Esophagus (tissue), 2 donors: ENCODE results near the gene MARK1. TPM values are rescaled to one million over a fixed set of nuclear protein-coding genes. Genes with fewer than 3 reads are reported as not detected.

Experiments used
- H3K27ac ChIP-seq, 2 donors: one replicate each; pipeline ENCODE4 v1.5.1; 2013; ENCODE audit warnings: low read depth in 2 of 2, mild to moderate bottlenecking in 2 of 2, inconsistent platforms in 1 of 2, low read length in 1 of 2, moderate library complexity in 1 of 2
- H3K27me3 ChIP-seq, 2 donors: one replicate each; pipeline ENCODE4 v1.6.1; 2013; ENCODE audit warnings: low read length in 2 of 2, control low read depth in 1 of 2, mild to moderate bottlenecking in 1 of 2; ENCODE audit not compliant: insufficient read depth in 2 of 2, control insufficient read depth in 1 of 2
- H3K36me3 ChIP-seq, 2 donors: one replicate each; pipeline ENCODE4 v1.6.1; 2013; ENCODE audit warnings: low read length in 1 of 2; ENCODE audit not compliant: control insufficient read depth in 2 of 2, insufficient read depth in 2 of 2
- H3K4me1 ChIP-seq, 2 donors: one replicate each; pipeline ENCODE4 v1.6.1; 2013; ENCODE audit warnings: low read length in 1 of 2; ENCODE audit not compliant: control insufficient read depth in 2 of 2, insufficient read depth in 2 of 2
- H3K4me3 ChIP-seq, 2 donors: one replicate each; pipeline ENCODE4 v1.5.1; 2013; ENCODE audit warnings: low read length in 2 of 2, mild to moderate bottlenecking in 2 of 2, low read depth in 1 of 2, moderate library complexity in 1 of 2
- H3K9me3 ChIP-seq, 2 donors: one replicate each; pipeline ENCODE4 v1.6.1; 2013; ENCODE audit warnings: mild to moderate bottlenecking in 2 of 2, low read depth in 1 of 2, low read length in 1 of 2, moderate library complexity in 1 of 2; ENCODE audit not compliant: control insufficient read depth in 2 of 2, insufficient read depth in 1 of 2
- WGBS, 2 donors: extraction: QIAGEN DNeasy Blood & Tissue Kit; methylation state at CpG; one replicate each; pipeline ENCODE4 v1.1.7; 2013; 5-methylcytosine and 5-hydroxymethylcytosine counted together
- polyA plus RNA-seq, 2 donors: library from polyadenylated mRNA; stranded (reverse); fragments of 200-250 nt; gene quantifications; one replicate each; pipeline ENCODE4 v1.2.3, GENCODE V29; 2013
- donor health status: healthy with polysubstance abuse.
- donor health status: Bipolar disorder and iron deficiency.

The MARK1 gene
- polyA plus RNA-seq, 2 donors, result 3.4 to 3.8 TPM

GRCh38 chr1:220701974-220702373 lies 174.0 kb downstream of the MARK1 start:
- Histone ChIP-seq H3K4me3 (no peak overlapping the region), H3K36me3 (no peaks in the 10 kb centered on the region), H3K4me1 (no peaks in the 10 kb centered on the region), H3K27ac (no peak overlapping the region), H3K27me3 (peaks cover 0 to 3% of the 10 kb centered on the region in 2 donors), H3K9me3 (no peaks in the 10 kb centered on the region)
- WGBS, 2 donors, result 62 to 75% methylated on average over 6 of the region's 6 CpGs

GRCh38 chr1:220702733-220703270 lies 174.9 kb downstream of the MARK1 start:
- H3K9me3 ChIP-seq, result no peaks in the 10 kb centered on the region
- H3K27me3 ChIP-seq, result peaks cover 0 to 3% of the 10 kb centered on the region in 2 donors
- H3K36me3 ChIP-seq, result no peaks in the 10 kb centered on the region
- H3K27ac ChIP-seq, result no peak overlapping the region
- no peak overlapping the region for H3K4me3 ChIP-seq
- no peaks in the 10 kb centered on the region for H3K4me1 ChIP-seq
- 47 to 56% methylated on average over 5 of the region's 5 CpGs for WGBS, 2 donors

GRCh38 chr1:220703305-220703704 lies 175.4 kb downstream of the MARK1 start:
- H3K4me3 ChIP-seq, result no peak overlapping the region
- H3K36me3 ChIP-seq, result no peaks in the 10 kb centered on the region
- WGBS, 2 donors, result 86 to 88% methylated on average over 4 of the region's 4 CpGs
- no peaks in the 10 kb centered on the region for H3K4me1 ChIP-seq
- no peaks in the 10 kb centered on the region for H3K9me3 ChIP-seq
- no peak overlapping the region for H3K27ac ChIP-seq
- H3K27me3 ChIP-seq, result peaks cover 0 to 3% of the 10 kb centered on the region in 2 donors

- Histone ChIP-seq H3K4me3 (no peak overlapping the region), H3K27me3 (peaks cover 0 to 3% of the 10 kb centered on the region in 2 donors), H3K27ac (no peak overlapping the region), H3K36me3 (no peaks in the 10 kb centered on the region), H3K9me3 (no peaks in the 10 kb centered on the region), H3K4me1 (no peaks in the 10 kb centered on the region)
- WGBS, 2 donors, result 66 to 86% methylated on average over 7 of the region's 7 CpGs
Observed at GRCh38 chr1:220705782-220706181, 177.8 kb downstream of the MARK1 start.

GRCh38 chr1:220706480-220706879 lies 178.5 kb downstream of the MARK1 start:
- Histone ChIP-seq H3K36me3 (no peaks in the 10 kb centered on the region), H3K27ac (no peak overlapping the region), H3K27me3 (peaks cover 0 to 3% of the 10 kb centered on the region in 2 donors), H3K9me3 (no peaks in the 10 kb centered on the region), H3K4me1 (no peaks in the 10 kb centered on the region), H3K4me3 (no peak overlapping the region)
- WGBS, 2 donors, result 59 to 76% methylated on average over 9 of the region's 9 CpGs

DNA sequence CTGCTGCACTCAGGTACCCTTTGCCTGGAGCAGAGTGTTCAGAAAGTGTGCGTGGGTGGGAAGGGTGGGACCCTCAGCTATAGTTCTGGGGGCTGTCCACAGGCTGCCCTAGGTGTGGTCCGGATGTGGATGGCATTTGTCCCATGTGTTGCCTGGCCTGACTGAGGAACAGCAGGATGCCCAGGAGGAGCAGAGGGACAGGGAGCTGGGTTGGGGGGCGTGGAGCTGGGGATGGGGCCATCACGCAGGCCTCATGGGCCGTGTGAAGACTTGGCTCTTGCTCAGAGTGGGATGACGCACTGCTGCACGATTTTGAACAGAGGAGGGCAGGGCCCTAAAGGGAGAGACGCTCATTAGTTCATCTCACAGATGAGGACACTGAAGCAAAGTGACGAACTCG lies 179.2 kb downstream of the MARK1 start:
- no peak overlapping the region for H3K27ac ChIP-seq
- 85 to 86% methylated on average over 10 of the region's 10 CpGs for WGBS, 2 donors
- H3K4me3 ChIP-seq, result no peak overlapping the region
- no peaks in the 10 kb centered on the region for H3K9me3 ChIP-seq
- no peaks in the 10 kb centered on the region for H3K36me3 ChIP-seq
- peaks cover 0 to 3% of the 10 kb centered on the region in 2 donors for H3K27me3 ChIP-seq
- no peaks in the 10 kb centered on the region for H3K4me1 ChIP-seq

- no peaks in the 10 kb centered on the region for H3K9me3 ChIP-seq
- H3K36me3 ChIP-seq, result no peaks in the 10 kb centered on the region
- peaks cover 0 to 1% of the 10 kb centered on the region in 2 donors for H3K27me3 ChIP-seq
- no peak overlapping the region for H3K4me3 ChIP-seq
- 83 to 88% methylated on average over 4 of the region's 4 CpGs for WGBS, 2 donors
- no peaks in the 10 kb centered on the region for H3K4me1 ChIP-seq
- H3K27ac ChIP-seq, result no peak overlapping the region
Observed at GRCh38 chr1:220708244-220708643, 180.3 kb downstream of the MARK1 start.

DNA sequence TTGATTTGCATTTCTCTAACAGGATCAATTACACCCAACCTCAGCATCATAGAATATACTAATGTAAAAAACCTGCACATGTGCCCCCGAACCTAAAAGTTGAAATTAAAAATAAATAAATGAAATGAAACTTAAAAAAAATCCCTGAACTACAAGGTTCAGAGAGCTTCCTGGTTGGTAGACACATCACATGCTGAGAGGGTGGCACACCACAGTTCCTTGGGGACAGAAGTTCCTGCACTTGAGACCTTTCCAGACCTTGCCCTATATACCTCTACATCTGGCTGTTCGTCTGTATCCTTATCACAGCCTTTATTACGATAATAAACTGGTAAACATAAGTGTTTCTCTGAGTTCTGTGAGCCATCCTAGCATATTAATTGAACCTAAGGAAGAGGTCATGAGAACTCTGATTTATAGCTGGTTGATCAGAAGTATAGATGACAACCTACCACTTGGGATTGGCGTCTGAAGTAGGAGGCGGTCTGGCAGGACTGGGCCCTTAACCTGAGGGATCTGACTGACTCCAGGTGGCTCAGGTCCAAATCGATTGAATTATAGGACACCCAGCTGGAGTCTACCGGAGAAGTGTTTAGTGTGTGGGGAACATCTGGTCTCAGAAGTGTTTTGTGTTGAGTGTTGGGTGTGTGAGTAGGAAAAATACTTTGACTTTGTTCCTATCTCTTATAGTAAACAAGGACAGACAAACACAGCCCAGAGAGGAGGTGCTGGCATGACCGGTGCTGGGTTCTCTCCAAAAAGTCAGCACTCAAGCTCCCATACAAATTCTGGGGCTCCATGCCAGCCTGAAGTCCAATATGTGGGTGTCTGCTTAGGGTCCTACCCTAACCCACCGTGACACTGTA lies 181.2 kb downstream of the MARK1 start:
- H3K36me3 ChIP-seq, result no peaks in the 10 kb centered on the region
- H3K27me3 ChIP-seq, result no peaks in the 10 kb centered on the region
- no peaks in the 10 kb centered on the region for H3K4me1 ChIP-seq
- no peaks in the 10 kb centered on the region for H3K9me3 ChIP-seq
- 48 to 72% methylated on average over 9 of the region's 9 CpGs for WGBS, 2 donors
- no peak overlapping the region for H3K4me3 ChIP-seq
- no peak overlapping the region for H3K27ac ChIP-seq

GRCh38 chr1:220710333-220710732 lies 182.4 kb downstream of the MARK1 start:
- no peaks in the 10 kb centered on the region for H3K27me3 ChIP-seq
- no peaks in the 10 kb centered on the region for H3K36me3 ChIP-seq
- whole genome bisulfite sequencing, 2 donors, result 73 to 76% methylated on average over 4 of the region's 4 CpGs
- H3K4me1 ChIP-seq, result no peaks in the 10 kb centered on the region
- H3K27ac ChIP-seq, result no peak overlapping the region
- no peaks in the 10 kb centered on the region for H3K9me3 ChIP-seq
- H3K4me3 ChIP-seq, result no peak overlapping the region
